BJ (cell line): Measurements from ENCODE around the gene MCC. TPM values are rescaled to one million over a fixed set of nuclear protein-coding genes. Genes with fewer than 3 reads are reported as not detected.

Source experiments
- CTCF ChIA-PET: fragments of 350-600 bp; formaldehyde crosslinking; extraction: SDS; loops from one replicate; lab custom pipeline; 2021; ENCODE audit warnings: antibody characterized with exemption, inconsistent platforms; lab: Yijun Ruan, JAX
- POLR2A ChIA-PET: fragments of 300-600 bp; sonication (Branson Sonifier 250); formaldehyde crosslinking; extraction: SDS; loops from one replicate; lab custom pipeline; 2021; ENCODE audit warnings: antibody characterized with exemption; lab: Charles Lee
- DNase-seq: peaks from one replicate; pipeline ENCODE4 v3.0.0-alpha.2; 2011; ENCODE audit warnings: low read depth
- H3K27me3 ChIP-seq: 2 replicates; pipeline ENCODE4 v1.6.0; 2011; ENCODE audit warnings: low read length; ENCODE audit not compliant: control insufficient read depth, insufficient read depth
- H3K36me3 ChIP-seq: 2 replicates; pipeline ENCODE4 v1.5.1; 2011; ENCODE audit warnings: low read length; ENCODE audit not compliant: control insufficient read depth, insufficient read depth
- H3K4me3 ChIP-seq: 2 replicates; pipeline ENCODE4 v1.5.1; 2011; ENCODE audit warnings: low read depth, mild to moderate bottlenecking, control low read depth, low read length
- polyA plus RNA-seq: library from polyadenylated mRNA; depleted of rRNA; stranded (reverse); fragments of >200 nt; gene quantifications from 2 replicates; pipeline ENCODE4 v1.2.3, GENCODE V29; 2011
- TF ChIP-seq, protein P1 (sequence below): IDR thresholded peaks from 2 replicates; pipeline ENCODE4 v1.5.1; 2011; ENCODE audit warnings: low read depth, mild to moderate bottlenecking, control low read depth, inconsistent platforms, low read length, moderate library complexity; ENCODE audit not compliant: insufficient read depth

MCC gene
- polyA plus RNA-seq, 1 experiment, result 2.3 TPM

DNA sequence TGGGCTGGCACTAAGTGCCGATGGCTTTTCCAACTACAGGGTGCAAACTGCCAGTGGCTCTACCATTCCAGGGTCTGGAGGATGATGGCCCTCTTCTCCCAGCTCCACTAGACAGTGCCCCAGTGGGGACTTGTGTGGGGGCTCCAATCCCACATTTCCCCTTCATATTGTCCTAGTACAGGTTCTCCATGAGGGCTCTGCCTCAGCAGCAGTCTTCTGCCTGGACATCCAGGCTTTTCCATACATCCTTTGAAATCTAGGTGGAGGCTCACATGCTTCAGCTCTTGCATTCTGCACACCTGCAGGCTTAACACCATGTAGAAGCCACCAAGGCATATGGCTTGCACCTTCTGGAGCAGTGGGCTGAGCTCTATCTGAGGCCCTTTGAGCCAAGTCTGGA, 123.8 kb downstream of the MCC start:
- Histone ChIP-seq H3K27me3 (no peaks in the 10 kb centered on the region; the same call in 1 of the 2 replicates), H3K36me3 (no peaks in the 10 kb centered on the region), H3K4me3 (no peak overlapping the region)
- TF ChIP-seq, protein P1, sequence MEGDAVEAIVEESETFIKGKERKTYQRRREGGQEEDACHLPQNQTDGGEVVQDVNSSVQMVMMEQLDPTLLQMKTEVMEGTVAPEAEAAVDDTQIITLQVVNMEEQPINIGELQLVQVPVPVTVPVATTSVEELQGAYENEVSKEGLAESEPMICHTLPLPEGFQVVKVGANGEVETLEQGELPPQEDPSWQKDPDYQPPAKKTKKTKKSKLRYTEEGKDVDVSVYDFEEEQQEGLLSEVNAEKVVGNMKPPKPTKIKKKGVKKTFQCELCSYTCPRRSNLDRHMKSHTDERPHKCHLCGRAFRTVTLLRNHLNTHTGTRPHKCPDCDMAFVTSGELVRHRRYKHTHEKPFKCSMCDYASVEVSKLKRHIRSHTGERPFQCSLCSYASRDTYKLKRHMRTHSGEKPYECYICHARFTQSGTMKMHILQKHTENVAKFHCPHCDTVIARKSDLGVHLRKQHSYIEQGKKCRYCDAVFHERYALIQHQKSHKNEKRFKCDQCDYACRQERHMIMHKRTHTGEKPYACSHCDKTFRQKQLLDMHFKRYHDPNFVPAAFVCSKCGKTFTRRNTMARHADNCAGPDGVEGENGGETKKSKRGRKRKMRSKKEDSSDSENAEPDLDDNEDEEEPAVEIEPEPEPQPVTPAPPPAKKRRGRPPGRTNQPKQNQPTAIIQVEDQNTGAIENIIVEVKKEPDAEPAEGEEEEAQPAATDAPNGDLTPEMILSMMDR, result no peak
- no peak for DNase-seq
- CTCF ChIA-PET, result no interaction called here
- POLR2A ChIA-PET, result no interaction called here

DNA sequence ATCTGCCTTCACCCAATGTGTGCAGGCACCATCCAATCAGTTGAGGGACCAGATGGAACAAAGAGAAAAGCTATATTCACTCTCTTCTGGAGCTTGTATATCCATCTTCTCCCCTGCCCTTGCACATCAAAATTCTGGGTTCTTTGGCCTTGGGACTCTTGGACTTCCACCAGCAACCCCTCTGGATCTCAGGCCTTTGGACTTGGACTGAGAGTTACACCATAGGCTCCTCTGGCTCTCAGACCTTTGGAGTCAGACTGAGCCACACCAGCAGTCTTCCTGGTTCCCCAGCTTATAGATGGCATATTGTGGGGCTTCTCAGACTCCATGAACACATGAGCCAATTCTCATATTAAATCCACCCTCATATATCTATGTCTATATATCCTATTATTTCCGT, 126.6 kb downstream of the MCC start:
- ChIA-PET POLR2A (no interaction called here), CTCF (no interaction called here)
- Histone ChIP-seq H3K27me3 (no peaks in the 10 kb centered on the region), H3K4me3 (no peak overlapping the region), H3K36me3 (no peaks in the 10 kb centered on the region)
- TF ChIP-seq, protein P1, result no peak
- DNase-seq, result no peak

DNA sequence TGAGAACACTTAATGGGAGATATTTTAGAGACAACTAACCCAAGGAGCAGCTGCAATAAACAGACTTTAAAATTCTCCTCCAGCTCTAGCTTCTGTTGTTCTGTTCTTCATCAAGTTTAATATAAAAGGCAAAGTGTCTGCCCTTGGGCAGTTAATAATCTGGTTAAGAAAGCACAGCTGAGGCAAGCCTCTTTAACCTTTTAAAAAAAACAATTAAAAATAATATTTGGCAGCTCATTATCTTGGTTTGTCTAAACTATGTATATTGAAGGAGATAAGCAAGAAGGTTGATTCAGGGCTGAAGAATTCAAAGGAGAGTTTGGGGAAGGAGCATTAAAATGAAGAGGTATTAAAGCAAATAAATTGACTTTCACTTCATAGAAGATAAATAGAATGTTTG, 128.8 kb downstream of the MCC start:
- CTCF ChIA-PET, result interaction anchor here (1.1 kb wide), 1 partner anchor 40 kb away, joined by 3 read pairs; no protein-coding TSS in a partner anchor
- DNase-seq, result no peak
- Histone ChIP-seq H3K36me3 (no peaks in the 10 kb centered on the region), H3K27me3 (no peaks in the 10 kb centered on the region), H3K4me3 (no peak overlapping the region)
- TF ChIP-seq, protein P1, result no peak
- POLR2A ChIA-PET, result no interaction called here

DNA sequence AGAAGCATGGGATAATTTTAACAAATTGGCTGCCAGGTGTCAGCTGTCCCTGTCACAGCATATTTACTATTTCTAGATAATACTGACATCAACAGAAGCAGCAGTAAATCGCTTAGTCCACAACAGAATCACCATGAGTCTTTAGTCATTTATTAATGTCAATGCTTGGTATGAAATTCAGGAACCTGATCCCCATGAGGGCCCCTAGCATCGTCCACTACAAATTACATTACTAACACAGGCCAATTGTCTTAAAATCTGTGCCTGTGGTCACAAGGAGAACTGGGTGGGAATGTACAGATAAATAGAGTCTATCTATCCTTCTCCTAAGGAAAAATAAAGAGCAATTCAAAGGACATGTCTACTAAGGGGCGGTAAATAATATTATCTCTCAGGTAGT, 129.6 kb downstream of the MCC start:
- CTCF ChIA-PET, result interaction anchor here (1.1 kb wide), 1 partner anchor 41 kb away, joined by 3 read pairs; no protein-coding TSS in a partner anchor
- TF ChIP-seq, protein P1, result no peak

GRCh38 chr5:113357696-113358476, 130.4 kb downstream of the MCC start:
- CTCF ChIA-PET, result no interaction called here
- TF ChIP-seq, protein P1, result no peak
- no peak for DNase-seq
- no peak overlapping the region for H3K4me3 ChIP-seq
- POLR2A ChIA-PET, result no interaction called here
- H3K27me3 ChIP-seq, result no peaks in the 10 kb centered on the region
- no peaks in the 10 kb centered on the region for H3K36me3 ChIP-seq

More for the DNA sequence above, 129.6 kb downstream of the MCC start:
- no peak overlapping the region for H3K4me3 ChIP-seq
- H3K27me3 ChIP-seq, result no peaks in the 10 kb centered on the region
- POLR2A ChIA-PET, result no interaction called here
- no peaks in the 10 kb centered on the region for H3K36me3 ChIP-seq
- DNase-seq, result no peak
